HG02885 (cell line): ENCODE results near the gene RHOT1.

Experiments used
- ATAC-seq: cut with Tn5 transposase; IDR thresholded peaks from one replicate; pipeline ENCODE4 v1.9.1; 2021; ENCODE audit warnings: mild to moderate bottlenecking; ENCODE audit not compliant: unreplicated experiment, poor library complexity

Gene RHOT1

DNA sequence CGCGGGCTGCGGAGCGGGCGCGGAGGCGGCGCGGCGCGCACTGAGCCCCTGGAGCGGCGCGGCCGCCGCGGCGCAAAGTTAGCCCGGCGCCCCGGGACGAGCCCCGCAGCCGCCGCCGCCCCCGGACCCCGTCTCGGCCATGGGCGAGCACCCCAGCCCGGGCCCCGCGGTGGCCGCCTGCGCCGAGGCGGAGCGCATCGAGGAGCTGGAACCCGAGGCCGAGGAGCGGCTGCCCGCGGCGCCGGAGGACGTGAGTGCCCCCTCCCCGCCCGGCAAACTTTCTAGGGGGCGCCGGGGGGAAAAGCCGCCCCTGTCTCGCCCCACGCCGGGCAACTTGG is 123.7 kb downstream of the RHOT1 start:
- no peak for ATAC-seq

DNA sequence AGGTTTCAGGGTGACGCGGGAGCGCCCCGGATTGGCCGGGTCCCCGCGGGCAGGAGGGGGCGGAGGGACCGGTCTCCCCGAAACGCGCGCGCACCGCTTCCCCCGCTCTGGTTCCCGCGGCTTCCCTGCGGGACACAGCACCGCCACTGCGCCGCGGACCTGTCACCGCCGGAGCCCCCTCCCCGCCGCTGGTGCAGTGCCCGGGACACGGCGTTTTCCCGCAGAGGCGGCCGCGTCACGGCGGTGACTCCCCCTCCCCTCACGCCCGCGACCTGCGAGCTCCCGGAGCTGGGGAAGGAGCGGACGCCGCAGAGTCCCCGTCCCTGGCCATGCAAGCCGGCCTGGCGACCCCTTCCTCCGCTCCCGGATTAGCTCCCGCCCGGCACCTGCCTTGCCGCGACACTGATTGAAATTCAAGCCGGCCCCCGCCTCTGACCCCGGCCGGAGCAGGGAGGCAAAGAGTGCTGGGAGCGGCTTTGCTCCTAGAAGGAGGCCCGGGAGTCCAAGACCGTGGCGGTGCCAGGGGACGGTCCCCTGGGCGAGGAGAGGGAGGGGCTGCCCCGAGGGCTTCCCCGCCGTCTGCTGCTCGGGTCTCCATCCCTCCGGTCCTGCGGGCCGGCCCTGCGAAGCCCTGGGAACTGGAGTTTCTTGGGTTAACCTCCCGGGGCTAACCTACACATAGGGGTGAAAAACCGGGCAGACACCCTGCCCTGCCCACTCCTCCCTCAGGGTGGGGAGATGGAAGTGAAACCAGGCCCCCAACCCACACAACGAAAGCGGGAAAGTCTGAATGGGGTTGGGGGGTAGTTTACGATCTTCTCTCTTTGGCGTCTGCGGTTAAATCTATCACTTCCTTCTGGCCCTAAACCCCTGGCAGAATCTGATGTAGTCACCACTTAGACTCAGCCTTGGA is 124.3 kb downstream of the RHOT1 start:
- no peak for ATAC-seq

DNA sequence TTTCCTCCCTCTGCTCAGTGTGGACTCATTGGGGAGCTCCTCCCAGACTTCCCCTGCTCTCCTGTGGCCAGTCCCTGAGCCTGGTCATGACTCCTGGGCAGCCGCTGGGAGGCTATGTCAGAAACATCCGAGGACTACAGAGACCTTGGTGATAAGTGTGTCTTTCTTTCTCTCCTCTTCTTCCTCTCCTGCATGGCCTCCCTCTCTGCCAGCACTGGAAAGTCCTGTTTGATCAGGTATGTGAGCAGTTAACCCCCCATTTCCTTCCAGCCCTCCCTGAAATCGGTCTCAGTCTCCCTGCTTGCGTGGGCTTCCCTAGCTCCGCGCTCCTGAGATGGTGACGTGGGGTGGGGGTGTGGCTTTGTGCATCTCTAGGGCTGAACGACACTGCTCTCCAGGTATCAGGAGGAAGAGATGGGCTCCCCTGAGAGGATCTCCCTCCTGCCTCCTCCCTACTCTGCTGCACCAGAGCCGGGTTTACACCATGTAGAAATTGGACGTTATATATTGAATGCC is 125.4 kb downstream of the RHOT1 start:
- ATAC-seq, result no peak

DNA sequence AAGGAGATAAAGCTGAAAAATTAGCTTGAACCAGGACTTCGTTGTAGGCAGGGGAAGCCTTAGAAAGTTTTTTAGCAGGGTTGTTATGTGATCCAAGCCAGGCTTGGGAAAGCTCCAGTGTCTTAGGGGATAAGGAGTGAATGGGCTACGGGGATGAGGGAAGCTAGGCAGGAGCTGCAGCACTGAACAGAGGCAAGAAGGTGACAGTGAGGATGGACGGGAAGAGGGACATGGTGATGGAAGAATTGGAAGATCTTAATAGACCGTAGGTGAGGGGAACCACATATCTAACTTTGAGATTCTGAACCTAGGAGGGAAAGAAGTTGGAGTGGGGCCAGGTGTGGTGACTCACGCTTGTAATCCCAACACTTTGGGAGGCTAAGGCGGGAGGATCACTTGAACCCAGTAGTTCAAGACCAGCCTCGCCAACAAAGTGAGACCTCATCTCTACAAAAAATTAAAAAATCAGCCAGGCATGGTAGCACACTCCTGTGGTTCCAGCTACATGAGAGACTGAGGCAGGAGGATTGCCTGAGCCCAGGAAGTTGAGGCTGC is 126.5 kb downstream of the RHOT1 start:
- ATAC-seq, result no peak

DNA sequence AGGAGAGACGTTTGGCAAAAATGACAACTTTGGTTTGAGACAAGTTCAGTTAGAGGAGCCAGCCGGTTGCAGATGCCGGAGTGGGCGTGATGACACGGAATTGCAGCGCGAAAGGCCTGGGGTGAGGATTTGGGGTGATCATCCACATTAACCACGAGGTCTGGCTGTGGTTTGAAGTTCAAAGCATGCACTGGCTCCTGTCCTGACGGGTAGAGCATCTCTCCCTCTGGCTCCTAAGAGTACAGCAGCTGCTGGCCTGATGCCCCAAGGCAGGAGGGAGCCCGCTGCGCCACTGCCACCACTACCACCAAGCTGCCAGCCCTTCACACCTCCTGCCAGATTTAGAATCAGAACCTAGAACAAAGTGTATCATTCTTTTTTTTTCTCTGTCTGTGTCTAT is 127.1 kb downstream of the RHOT1 start:
- no peak for ATAC-seq

DNA sequence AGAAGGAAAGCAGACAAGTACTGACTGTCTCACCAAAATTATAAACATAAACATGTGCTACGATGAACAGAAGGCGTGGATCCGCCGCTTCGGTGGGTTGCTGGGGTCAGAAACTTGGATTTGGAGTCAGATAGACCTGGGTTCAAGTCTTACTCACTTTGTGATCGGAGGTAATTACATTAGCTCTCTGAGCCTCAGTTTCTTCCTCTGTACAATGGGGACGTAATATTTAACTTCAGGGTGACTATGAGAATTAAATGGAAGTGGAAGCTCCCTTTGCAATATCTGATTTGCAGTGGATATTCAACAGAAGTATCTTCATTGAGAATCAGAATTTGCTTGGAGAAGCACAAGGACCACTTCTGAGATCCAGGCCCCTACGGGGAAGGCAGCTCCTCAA is 129.5 kb downstream of the RHOT1 start:
- ATAC-seq, result no peak

DNA sequence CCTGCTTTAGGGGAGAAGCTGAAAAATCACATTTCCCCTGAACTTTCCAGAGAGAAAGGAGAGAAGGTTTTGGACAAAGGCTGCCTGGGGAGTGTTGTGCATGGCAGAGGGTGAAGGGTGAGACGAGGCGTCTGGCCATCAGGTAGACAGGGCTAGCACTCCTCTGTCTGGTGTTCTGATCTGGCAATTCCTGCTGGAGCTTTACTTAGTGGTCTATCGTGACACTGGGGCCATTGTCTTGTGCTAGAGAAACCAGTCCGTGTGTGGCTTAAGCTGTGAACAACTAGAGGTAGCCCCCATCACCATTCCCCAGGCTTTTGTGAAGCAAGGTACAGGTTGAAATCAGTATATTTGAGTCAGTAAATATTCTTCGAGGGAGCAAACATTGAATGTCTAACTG is 131.8 kb downstream of the RHOT1 start:
- ATAC-seq, result no peak

DNA sequence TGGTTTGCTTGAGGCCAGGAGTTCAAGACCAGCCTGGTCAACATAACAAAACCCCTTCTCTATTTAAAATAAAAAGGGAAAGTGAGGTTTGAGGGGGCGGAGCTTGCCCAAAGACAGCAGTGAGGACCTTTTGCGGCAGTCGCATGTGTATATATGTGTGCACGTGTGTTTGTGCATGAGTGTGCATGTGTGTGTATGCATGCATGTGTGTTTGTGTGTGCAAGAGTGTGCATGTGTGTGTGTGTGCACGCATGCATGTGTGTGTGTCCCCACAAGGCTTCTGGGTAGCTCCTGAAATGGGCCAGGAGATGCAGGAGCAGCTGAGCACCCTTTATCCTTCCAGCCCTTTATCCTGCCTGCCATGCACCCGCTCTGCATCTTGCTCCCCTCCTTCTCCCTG is 132.3 kb downstream of the RHOT1 start:
- no peak for ATAC-seq
